Epithelial cell of esophagus (primary cell): Measurements from ENCODE around the gene UNC79.

Experiments
- DNase-seq: peaks from one replicate; pipeline ENCODE4 v3.0.0; 2010; ENCODE audit warnings: low read depth
- H3K4me3 ChIP-seq: 2 replicates; pipeline ENCODE4 v1.5.1; 2011; ENCODE audit warnings: mild to moderate bottlenecking, low read length, control low read depth
- CTCF ChIP-seq: IDR thresholded peaks from 2 replicates; pipeline ENCODE4 v1.5.1; 2011; ENCODE audit warnings: low read depth, mild to moderate bottlenecking, low read length, control low read depth, inconsistent platforms; ENCODE audit not compliant: insufficient read depth; ENCODE audit errors: missing control alignments

Gene UNC79

GRCh38 chr14:93700928-93701327 is 270.2 kb downstream of the UNC79 start:
- H3K4me3 ChIP-seq: no peak overlapping the region
- TF ChIP-seq CTCF: no peak
- no peak for DNase-seq

- no peak overlapping the region for H3K4me3 ChIP-seq
- DNase-seq: no peak
- TF ChIP-seq CTCF: no peak
Observed at GRCh38 chr14:93701562-93701961, 270.8 kb downstream of the UNC79 start.

- DNase-seq: no peak
- no peak overlapping the region for H3K4me3 ChIP-seq
- no peak for TF ChIP-seq CTCF
Observed at GRCh38 chr14:93702946-93703345, 272.2 kb downstream of the UNC79 start.

- no peak for TF ChIP-seq CTCF
- no peak overlapping the region for H3K4me3 ChIP-seq
- DNase-seq: no peak
Observed at GRCh38 chr14:93703941-93704340, 273.2 kb downstream of the UNC79 start.

- TF ChIP-seq CTCF: no peak
- no peak overlapping the region for H3K4me3 ChIP-seq
- DNase-seq: no peak
Observed at GRCh38 chr14:93705513-93706156, 274.9 kb downstream of the UNC79 start.

GRCh38 chr14:93706360-93706955 is 275.7 kb downstream of the UNC79 start:
- TF ChIP-seq CTCF: no peak

GRCh38 chr14:93707475-93707874 is 276.7 kb downstream of the UNC79 start:
- DNase-seq: no peak
- no peak for TF ChIP-seq CTCF

More at GRCh38 chr14:93706360-93706955, 275.7 kb downstream of the UNC79 start:
- DNase-seq: no peak
- H3K4me3 ChIP-seq: no peak overlapping the region

More at GRCh38 chr14:93707475-93707874, 276.7 kb downstream of the UNC79 start:
- no peak overlapping the region for H3K4me3 ChIP-seq
